SIG-M5 treated with dmso at 0.1 percent for 504 hours (cell line): Measurements from ENCODE around the gene BMI1.
"Not testable (repeated sequence)": the region's sequence is repeated elsewhere in the genome, so short reads cannot be mapped to it uniquely, and the experiment has no call there.

Experiments
- DNase-seq: peaks from one replicate; lab custom pipeline; 2025; ENCODE audit not compliant: unreplicated experiment; lab: John Stamatoyannopoulos, UW

Gene BMI1

GRCh38 chr10:22338931-22339330 lies 18.0 kb downstream of the BMI1 start:
- DNase-seq = no peak

GRCh38 chr10:22339761-22340328 lies 18.9 kb downstream of the BMI1 start:
- no peak for DNase-seq

DNA sequence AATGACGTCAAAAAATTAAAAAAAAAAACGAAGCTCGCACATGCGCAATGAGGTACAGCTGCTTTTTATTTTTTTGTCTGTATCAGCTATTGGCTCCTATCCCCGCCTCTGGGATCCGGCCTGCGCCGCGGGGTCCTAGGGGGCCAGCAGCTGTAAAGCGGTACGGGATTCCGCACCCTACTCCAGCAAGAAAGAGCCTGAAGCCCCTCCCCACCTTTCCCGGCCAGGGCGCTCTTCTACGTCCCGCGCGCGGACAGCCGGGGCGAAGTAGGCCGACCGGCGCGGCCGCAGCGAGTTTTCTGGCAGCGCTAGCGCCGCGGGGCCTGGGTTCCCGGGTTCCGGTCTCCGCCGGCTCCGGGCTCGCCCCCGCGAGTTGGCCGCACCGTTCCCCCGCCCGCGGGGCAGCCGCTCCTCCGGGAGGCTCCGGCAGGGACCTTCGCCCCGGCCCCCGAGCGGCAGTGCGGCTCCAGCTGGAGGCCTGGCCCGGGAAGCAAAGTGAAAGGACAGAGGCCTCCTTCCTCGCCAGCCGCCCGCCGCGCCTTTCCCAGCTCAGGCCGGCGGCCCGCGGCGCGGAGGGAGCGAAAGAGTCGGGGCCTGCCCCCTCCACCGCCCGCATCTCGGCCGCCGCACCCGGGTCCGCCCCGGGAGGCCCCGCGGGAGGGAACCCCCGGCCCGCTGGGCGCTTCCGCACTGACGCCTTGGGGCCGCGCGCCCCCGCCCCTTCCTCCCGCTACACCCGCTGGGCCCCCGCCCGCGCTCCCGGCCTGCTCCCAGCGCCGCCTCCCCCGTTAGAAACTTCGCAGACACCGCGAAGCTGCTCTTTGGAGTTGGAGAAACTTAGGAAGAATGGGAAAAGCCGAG lies 19.7 kb downstream of the BMI1 start:
- peak; percentile 36 for DNase-seq

DNA sequence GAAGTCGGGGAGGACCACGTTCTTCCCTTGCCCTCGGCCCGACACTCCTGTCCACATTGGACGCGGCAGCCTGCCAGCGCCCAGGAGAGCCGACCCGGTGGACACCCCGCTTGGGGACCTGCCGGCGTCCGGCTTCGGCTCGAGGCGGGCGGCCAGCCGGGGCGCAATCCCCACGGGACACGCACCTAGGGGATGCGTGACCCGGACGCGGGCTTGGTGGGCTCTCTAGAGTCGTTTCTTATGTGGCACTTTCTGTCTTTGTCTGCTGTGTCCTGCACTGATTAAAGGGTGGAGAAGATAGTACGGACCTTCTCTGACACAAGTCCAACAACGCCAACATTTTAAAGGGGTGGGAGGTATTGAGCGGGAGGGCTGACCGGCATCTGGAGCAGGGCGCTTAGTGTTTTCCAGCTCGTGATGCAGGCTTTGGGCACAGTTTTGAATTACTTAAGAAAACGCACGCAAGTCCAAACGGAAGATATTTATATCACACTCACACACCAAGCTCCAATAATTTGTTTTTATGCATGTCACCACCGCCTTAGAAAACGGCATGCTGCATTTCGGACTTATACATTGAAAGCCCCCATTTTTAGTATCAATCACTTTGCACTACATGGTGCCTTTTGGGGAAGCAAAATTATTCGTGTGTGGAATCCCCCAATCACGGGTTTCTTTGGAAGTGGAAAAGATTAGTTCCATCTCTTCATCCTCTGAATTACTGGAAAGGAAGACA lies 20.5 kb downstream of the BMI1 start:
- no peak for DNase-seq

DNA sequence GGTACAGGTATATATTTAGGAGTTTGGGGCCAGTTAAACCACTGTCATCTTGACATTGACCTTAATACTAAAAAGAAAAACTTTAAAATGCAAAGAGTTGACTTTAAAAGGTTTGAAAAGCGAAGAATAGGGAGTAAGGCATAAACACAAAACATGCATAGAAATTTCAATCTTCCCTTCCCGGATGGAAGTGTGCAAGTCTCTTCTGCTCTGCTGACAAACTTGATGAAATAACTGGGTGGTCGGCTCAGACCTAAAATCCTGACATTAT lies 21.0 kb downstream of the BMI1 start:
- DNase-seq = no peak

DNA sequence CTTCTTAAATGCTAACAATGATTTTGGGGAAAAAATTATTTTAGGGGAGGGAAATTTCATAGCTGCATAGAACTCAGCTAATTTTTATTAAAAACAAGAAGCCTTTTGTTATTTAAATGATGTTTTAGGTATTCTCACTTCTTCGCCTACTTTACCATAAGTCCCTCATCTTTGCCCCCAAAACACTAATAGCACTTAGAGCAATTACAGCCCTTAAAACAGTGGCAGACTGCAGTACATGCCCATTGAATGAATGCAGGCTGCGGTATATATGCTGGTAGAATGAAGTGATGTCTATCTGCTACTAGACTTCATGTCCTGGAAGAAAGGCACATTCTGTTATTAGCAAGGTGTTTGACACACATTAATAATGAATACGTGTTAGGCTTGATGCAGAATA lies 21.5 kb downstream of the BMI1 start:
- DNase-seq = no peak

GRCh38 chr10:22343731-22344130 lies 22.8 kb downstream of the BMI1 start:
- no peak for DNase-seq

GRCh38 chr10:22344249-22344648 lies 23.4 kb downstream of the BMI1 start:
- DNase-seq = no peak

DNA sequence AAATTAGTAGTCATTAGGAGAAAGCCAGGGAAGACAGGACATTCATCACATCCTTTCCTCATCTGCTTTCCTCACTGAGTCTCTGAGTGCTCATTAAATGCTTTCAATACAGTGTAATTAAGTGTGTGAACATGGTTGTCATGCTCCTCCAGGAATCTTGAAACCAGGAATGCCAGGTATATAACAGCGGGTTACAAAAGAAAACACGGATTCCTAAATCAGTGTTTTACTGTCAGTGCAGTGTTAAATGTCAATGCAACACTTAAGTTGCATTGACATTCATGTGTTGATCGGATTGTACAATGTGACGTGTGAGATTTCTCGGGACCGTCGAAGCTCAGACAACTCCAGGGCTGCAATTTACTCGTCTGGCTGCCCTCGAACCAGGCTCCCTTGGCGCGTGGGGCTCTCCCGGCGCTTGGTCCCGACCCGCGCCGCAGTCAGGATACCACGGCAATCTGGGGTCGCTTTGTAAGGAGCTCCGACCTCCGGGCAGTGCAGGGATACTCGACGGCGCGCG lies 23.9 kb downstream of the BMI1 start:
- no peak for DNase-seq

GRCh38 chr10:22345301-22346095 lies 24.6 kb downstream of the BMI1 start, which contains the start of gene SPAG6:
TSS of gene SPAG6 (plus strand) at chr10:22345496. CDS start at chr10:22345612, 116 bp downstream.
- no peak for DNase-seq

- DNase-seq = no peak
Measured at GRCh38 chr10:22346096-22346661, 25.3 kb downstream of the BMI1 start.

DNA sequence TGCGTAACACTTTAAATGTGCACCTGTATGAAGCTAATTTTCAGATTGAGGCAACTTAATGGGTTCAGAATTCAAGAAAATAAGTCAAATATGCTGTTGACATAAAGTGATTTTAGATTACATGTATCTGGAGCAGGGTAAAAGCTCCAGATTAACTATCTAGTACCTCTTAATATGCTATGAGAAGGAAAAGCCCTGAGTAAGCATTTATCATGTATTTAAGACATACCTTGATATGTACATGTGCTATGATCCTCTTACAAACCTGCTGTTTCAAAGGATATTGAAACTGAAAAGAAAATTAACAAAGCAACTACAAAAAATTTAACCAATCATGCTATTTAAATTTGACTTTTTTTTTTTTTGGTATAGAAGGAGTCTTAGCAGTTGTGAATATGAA lies 28.9 kb downstream of the BMI1 start:
- DNase-seq = no peak

- no peak for DNase-seq
Measured at GRCh38 chr10:22351131-22351703, 30.3 kb downstream of the BMI1 start.

GRCh38 chr10:22356324-22356873 lies 35.5 kb downstream of the BMI1 start:
- DNase-seq = no peak

GRCh38 chr10:22357770-22358169 lies 36.9 kb downstream of the BMI1 start:
- DNase-seq = not testable (repeated sequence)

DNA sequence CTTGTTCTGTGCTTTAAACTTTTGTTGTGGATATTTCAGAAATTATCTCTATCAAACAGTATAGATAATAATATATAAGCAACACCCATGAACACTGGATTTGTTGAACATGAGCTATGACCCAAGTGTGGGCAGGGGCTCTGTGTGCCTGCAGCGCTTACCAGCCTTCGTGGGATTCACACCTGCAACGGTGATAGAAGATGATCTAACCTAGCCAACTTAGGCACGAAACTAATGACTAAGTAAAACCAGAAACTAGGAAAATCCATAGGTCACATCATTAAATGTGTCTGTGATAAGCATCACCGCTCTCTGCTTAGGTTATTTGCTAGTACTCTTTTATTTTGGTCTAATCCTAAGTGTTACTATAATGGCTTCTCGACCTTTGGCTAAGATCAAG lies 42.4 kb downstream of the BMI1 start:
- DNase-seq = no peak

DNA sequence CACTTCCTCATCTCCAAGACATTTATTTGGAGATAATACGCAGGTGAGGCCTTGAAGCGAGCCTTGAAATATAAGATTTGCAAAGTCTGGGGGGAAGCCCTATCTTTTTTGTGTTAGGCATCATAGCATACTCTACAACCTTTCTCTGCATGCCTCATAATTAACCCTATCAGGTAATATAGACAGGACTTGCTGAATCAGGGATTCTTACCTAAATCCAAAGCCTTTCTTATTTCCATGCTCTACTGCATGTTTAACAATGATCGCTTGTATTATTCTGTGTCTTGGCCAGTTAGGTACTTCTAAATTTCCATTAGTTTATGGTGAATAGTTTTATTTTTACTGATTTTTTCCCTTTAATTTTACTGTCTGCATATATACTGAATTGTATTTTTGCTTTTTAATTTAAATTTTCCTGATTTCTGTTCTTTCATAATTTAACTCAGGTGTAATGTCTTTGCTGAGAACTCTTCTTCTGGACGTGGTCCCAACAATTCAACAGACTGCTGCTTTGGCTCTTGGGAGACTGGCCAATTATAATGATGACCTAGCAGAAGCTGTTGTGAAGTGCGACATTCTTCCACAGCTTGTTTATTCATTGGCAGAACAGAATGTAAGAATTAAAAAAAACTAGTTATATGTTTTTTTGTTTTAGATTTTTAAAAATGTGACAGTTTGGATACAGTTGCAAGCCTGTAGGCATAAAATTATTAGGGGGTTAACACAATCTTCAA lies 43.7 kb downstream of the BMI1 start:
- no peak for DNase-seq

- DNase-seq = peak; percentile 29
Measured at GRCh38 chr10:22365233-22365632, 44.3 kb downstream of the BMI1 start.

DNA sequence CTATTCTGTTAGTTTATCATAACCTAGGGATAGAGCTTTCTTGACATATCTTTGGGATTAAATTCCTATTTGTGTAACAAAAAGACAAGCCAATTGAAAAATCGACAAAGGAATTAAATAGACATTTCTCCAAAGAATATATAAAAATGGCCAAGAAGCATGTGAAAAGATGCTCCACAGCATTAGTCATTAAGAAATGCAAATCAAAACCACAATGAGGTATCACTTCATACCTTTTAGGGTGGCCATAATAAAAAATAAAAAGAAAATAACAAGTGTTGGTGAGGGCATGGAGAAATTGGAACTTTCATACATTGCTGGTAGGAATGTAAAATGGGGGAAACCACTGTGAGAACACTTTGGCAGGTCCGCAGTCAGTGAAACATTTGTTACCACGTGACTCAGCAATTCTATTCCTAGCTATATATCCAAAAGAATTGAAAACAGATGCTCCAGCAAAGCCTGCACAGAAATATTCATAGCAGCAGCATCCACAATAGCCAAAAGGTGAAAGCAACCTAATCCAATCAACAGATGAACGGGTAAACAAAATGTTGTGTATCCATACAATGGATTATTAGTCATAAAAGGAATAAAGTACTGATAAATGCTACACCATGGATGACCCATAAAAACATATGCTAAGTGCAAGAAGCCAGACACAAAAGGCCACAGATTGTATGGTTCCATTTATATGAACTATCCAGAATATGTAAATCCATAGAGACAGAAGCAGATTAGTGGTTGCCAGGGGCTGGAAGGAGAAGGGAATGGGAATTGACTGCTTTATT lies 44.9 kb downstream of the BMI1 start:
- no peak for DNase-seq
